ENCODE data around the gene EPN2. TPM values are rescaled to one million over a fixed set of nuclear protein-coding genes. Genes with fewer than 3 reads are reported as not detected.

The EPN2 gene
- polyA plus RNA-seq, 1 experiment, result 21.2 TPM

DNA sequence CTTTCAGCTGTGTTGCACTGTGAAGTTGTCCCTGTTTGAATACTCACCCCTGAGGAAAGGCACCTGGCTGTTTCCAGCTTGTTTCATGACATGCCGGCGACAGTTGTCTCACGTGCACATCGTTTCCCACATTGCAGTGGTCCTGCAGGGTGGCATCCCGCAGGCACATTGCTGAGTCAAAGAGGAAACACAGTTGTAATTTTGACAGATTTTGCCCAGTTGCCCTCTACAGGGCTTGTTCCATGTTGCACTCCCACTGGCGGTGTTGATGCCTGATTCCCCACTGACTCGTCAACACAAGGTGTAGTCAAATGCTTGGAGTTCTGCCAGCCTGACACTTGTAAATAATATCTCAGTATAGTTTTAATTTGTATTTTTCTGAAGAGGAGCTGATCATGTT is 23.8 kb downstream of the EPN2 start:
- Histone ChIP-seq H3K4me3 (ENCODE audit: low read depth, low read length) (no peak overlapping the region), H3K36me3 (ENCODE audit: control insufficient read depth, insufficient read depth, low read length) (no peaks in the 10 kb centered on the region), H3K27me3 (ENCODE audit: control insufficient read depth, insufficient read depth, low read length) (no peaks in the 10 kb centered on the region)
- no peak for DNase-seq (ENCODE audit: low read depth)
- TF ChIP-seq, protein P1, sequence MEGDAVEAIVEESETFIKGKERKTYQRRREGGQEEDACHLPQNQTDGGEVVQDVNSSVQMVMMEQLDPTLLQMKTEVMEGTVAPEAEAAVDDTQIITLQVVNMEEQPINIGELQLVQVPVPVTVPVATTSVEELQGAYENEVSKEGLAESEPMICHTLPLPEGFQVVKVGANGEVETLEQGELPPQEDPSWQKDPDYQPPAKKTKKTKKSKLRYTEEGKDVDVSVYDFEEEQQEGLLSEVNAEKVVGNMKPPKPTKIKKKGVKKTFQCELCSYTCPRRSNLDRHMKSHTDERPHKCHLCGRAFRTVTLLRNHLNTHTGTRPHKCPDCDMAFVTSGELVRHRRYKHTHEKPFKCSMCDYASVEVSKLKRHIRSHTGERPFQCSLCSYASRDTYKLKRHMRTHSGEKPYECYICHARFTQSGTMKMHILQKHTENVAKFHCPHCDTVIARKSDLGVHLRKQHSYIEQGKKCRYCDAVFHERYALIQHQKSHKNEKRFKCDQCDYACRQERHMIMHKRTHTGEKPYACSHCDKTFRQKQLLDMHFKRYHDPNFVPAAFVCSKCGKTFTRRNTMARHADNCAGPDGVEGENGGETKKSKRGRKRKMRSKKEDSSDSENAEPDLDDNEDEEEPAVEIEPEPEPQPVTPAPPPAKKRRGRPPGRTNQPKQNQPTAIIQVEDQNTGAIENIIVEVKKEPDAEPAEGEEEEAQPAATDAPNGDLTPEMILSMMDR (IDR thresholded peaks at IDR 0.05; ENCODE audit: insufficient read depth, low read depth, low read length), result no peak
- CTCF ChIA-PET, result interaction anchor here (1.1 kb wide), 1 partner anchor 11 kb away, joined by 3 read pairs; no protein-coding TSS in a partner anchor
- POLR2A ChIA-PET, result no interaction called here

DNA sequence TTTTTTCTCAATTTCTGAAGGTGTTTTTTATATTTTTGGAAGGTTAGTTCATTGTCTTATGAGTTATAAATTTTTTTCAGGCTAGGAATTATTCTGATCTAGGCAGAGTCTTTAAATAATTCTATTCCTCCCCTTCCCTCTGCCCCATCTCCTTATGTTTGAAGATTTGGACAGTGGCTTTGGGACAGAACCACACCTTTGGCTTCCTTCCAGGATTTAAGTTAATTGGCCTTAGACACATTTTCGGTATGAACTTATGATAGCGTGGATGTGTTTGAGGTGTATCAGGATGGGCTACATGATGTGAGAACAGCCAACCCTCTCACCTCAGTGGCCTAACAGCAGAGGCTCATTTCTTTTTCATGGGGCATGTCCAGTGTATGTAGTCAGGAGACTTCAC is 24.3 kb downstream of the EPN2 start:
- Histone ChIP-seq H3K4me3 (ENCODE audit: low read depth, low read length) (no peak overlapping the region), H3K36me3 (ENCODE audit: control insufficient read depth, insufficient read depth, low read length) (no peaks in the 10 kb centered on the region), H3K27me3 (ENCODE audit: control insufficient read depth, insufficient read depth, low read length) (no peaks in the 10 kb centered on the region)
- ChIA-PET CTCF (interaction anchor here (1.1 kb wide), 1 partner anchor 12 kb away, joined by 3 read pairs; no protein-coding TSS in a partner anchor), POLR2A (no interaction called here)
- no peak for DNase-seq (ENCODE audit: low read depth)
- TF ChIP-seq, protein P1 (IDR thresholded peaks at IDR 0.05; ENCODE audit: insufficient read depth, low read depth, low read length), result no peak

DNA sequence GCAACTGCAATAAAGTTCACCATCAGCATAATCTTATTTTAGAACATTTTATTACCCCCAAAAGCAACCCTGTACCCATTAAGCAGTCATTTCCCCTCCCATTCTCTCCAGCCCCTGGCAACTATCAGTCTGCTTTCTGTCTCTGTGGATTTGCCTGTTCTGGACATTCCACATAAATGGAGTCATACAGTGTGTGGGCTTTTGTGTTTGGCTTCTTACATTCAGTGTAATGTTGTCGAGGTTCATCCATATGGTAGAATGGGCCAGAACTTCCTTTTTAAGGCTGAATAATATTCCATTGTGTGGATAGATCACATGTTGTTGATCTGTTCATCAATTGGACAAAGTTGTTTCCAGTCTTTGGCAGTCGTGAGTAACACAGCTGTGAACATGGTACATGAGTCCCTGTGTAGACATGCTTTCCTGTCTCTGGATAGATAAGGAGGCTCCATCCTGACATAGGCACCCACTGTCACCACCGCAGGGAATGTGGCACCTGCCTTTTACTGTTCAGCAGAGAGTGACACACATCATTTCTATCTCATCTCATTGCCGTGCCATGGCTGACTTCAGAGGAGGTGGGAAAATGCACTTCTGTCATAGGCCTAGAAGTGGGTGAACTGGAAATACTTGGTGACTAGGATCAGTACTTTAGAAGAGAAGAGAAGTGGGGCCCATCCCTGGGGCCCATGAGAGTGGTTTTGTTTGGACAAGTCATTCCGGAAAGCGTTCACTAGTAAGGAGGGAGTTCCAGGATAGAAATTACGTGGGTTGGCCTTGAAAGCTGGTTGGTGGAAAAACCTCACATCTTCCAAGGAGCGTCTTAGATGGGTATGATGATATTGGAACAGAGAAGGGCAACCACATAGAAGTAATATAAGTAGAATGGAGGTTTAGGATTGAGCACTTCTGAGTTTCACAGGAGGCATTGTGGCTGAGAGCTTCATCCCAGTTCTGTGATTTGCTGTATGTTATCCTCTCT is 25.8 kb downstream of the EPN2 start:
- DNase-seq (ENCODE audit: low read depth), result no peak
- Histone ChIP-seq H3K4me3 (ENCODE audit: low read depth, low read length) (no peak overlapping the region), H3K27me3 (ENCODE audit: control insufficient read depth, insufficient read depth, low read length) (no peaks in the 10 kb centered on the region), H3K36me3 (ENCODE audit: control insufficient read depth, insufficient read depth, low read length) (no peaks in the 10 kb centered on the region)
- CTCF ChIA-PET, result interaction anchor here (0.7 to 1.6 kb wide), 2 partner anchors 12 to 76 kb away, joined by 3 to 7 read pairs; no protein-coding TSS in a partner anchor
- POLR2A ChIA-PET, result no interaction called here
- TF ChIP-seq, protein P1 (IDR thresholded peaks at IDR 0.05; ENCODE audit: insufficient read depth, low read depth, low read length), result no peak

DNA sequence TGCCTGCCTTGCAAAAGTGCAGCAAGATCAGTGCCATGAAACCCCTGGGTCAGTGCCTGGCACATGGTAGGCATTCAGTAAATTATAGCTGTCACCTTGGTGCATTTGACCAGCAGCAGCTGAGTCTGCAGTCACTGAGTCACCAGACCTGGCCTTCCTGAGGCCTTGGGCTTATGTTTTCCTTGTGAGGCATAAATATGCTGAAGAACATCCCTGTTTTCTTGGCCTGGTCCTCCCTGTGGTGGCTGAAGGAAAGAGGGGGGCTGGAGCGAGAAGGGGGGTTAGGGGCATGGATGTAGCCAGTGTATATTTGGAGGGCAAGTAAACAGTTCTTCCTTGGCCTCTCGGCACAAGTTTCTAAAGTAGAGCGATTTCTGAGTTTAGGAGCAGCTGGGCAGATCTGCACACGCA is 26.5 kb downstream of the EPN2 start:
- DNase-seq (ENCODE audit: low read depth), result no peak
- TF ChIP-seq, protein P1 (IDR thresholded peaks at IDR 0.05; ENCODE audit: insufficient read depth, low read depth, low read length), result no peak
- ChIA-PET CTCF (interaction anchor here (0.7 to 1.6 kb wide), 3 partner anchors 11 to 75 kb away, joined by 3 to 7 read pairs (median 3); no protein-coding TSS in a partner anchor), POLR2A (no interaction called here)
- H3K4me3 ChIP-seq (ENCODE audit: low read depth, low read length), result no peak overlapping the region
- H3K27me3 ChIP-seq (ENCODE audit: control insufficient read depth, insufficient read depth, low read length), result no peaks in the 10 kb centered on the region
- H3K36me3 ChIP-seq (ENCODE audit: control insufficient read depth, insufficient read depth, low read length), result no peaks in the 10 kb centered on the region

DNA sequence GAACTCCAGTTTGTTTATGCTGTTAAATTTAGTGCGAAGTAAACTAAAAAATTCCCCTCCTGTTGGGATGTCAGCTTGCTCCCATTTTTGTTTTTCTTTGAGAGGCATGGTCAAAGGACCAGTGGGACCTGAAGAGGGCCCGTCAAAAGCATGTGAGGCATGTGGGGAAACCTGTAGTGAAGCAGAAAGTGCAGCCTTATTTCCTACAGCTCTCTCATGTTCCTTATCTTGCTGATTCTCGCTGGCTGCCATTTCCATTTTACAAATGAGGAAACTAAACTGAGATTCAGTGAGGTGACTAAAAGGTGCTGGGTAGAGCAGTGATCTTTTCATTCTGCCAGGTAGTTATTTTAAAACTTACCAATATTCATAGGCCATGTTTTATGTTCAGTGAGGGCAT is 27.1 kb downstream of the EPN2 start:
- CTCF ChIA-PET, result interaction anchor here (1.2 to 1.6 kb wide), 2 partner anchors 11 to 13 kb away, joined by 3 to 7 read pairs; no protein-coding TSS in a partner anchor
- no peaks in the 10 kb centered on the region for H3K27me3 ChIP-seq (ENCODE audit: control insufficient read depth, insufficient read depth, low read length)
- no peak for DNase-seq (ENCODE audit: low read depth)
- H3K36me3 ChIP-seq (ENCODE audit: control insufficient read depth, insufficient read depth, low read length), result no peaks in the 10 kb centered on the region
- no peak overlapping the region for H3K4me3 ChIP-seq (ENCODE audit: low read depth, low read length)
- TF ChIP-seq, protein P1 (IDR thresholded peaks at IDR 0.05; ENCODE audit: insufficient read depth, low read depth, low read length), result no peak
- POLR2A ChIA-PET, result no interaction called here

Measured in BJ (cell line).